ENCODE results near the gene CABYR. TPM values are rescaled to one million over a fixed set of nuclear protein-coding genes. Genes with fewer than 3 reads are reported as not detected.

Gene CABYR
- total RNA-seq, 2 donors from 2014 or later = 10.0 to 11.1 TPM

- Mint-ChIP-seq H3K4me3 (no peak overlapping the region), H3K9me3 (no peaks in the 10 kb centered on the region), H3K27me3 (ENCODE audit: insufficient read depth) (no peaks in the 10 kb centered on the region), H3K36me3 (ENCODE audit: low read depth) (peaks cover 9% of the 10 kb centered on the region), H3K27ac (no peak overlapping the region), H3K4me1 (peaks cover 7% of the 10 kb centered on the region)
- no peak for TF ChIP-seq CTCF (conservative IDR thresholded peaks at IDR 0.05)
- WGBS, 2 experiments (ENCODE audit: insufficient coverage in 1 of 2, insufficient read length in 1 of 2) = 96 to 100% methylated on average over 1 to 2 of the region's 2 CpGs
- H3K9me3 ChIP-seq (ENCODE audit: control insufficient read depth, low read length) = no peaks in the 10 kb centered on the region
- DNase-seq = no peak
- no peaks in the 10 kb centered on the region for H3K4me1 ChIP-seq (ENCODE audit: control insufficient read depth, insufficient read depth, low read length)
- H3K9ac ChIP-seq (ENCODE audit: extremely low read depth, low read length, poor library complexity, severe bottlenecking) = no peak overlapping the region
- no peaks in the 10 kb centered on the region for H3K27me3 ChIP-seq (ENCODE audit: control insufficient read depth, insufficient read depth, low read length, poor library complexity, severe bottlenecking)
- no peaks in the 10 kb centered on the region for H3K36me3 ChIP-seq (ENCODE audit: control insufficient read depth, insufficient read depth, low read length)
- no peak overlapping the region for H3K4me3 ChIP-seq (ENCODE audit: low read length)
- H3K27ac ChIP-seq (ENCODE audit: low read depth, low read length) = no peak overlapping the region
Observed at GRCh38 chr18:24130494-24130893, 8.4 kb upstream of the CABYR start.

- Mint-ChIP-seq H3K27me3 (ENCODE audit: insufficient read depth) (no peaks in the 10 kb centered on the region), H3K27ac (peak overlapping the region; percentile 5), H3K4me3 (no peak overlapping the region), H3K9me3 (peaks cover 2% of the 10 kb centered on the region), H3K36me3 (ENCODE audit: low read depth) (peaks cover 7% of the 10 kb centered on the region), H3K4me1 (peaks cover 17% of the 10 kb centered on the region)
- no peaks in the 10 kb centered on the region for H3K36me3 ChIP-seq (ENCODE audit: control insufficient read depth, insufficient read depth, low read length)
- 84 to 89% methylated on average over 3 of the region's 3 CpGs for WGBS, 2 experiments (ENCODE audit: insufficient coverage in 1 of 2, insufficient read length in 1 of 2)
- H3K9me3 ChIP-seq (ENCODE audit: control insufficient read depth, low read length) = no peaks in the 10 kb centered on the region
- H3K27ac ChIP-seq (ENCODE audit: low read depth, low read length) = no peak overlapping the region
- no peak overlapping the region for H3K9ac ChIP-seq (ENCODE audit: extremely low read depth, low read length, poor library complexity, severe bottlenecking)
- TF ChIP-seq CTCF (conservative IDR thresholded peaks at IDR 0.05) = no peak
- H3K4me3 ChIP-seq (ENCODE audit: low read length) = no peak overlapping the region
- no peaks in the 10 kb centered on the region for H3K27me3 ChIP-seq (ENCODE audit: control insufficient read depth, insufficient read depth, low read length, poor library complexity, severe bottlenecking)
- no peaks in the 10 kb centered on the region for H3K4me1 ChIP-seq (ENCODE audit: control insufficient read depth, insufficient read depth, low read length)
- DNase-seq = peak; percentile 57
Observed at GRCh38 chr18:24136967-24137373, 1.9 kb upstream of the CABYR start.

GRCh38 chr18:24138409-24138788 lies 463 bp upstream of the CABYR start:
- Mint-ChIP-seq H3K27me3 (ENCODE audit: insufficient read depth) (no peaks in the 10 kb centered on the region), H3K27ac (peak overlapping the region; percentile 92), H3K4me3 (peak overlapping the region; percentile 70), H3K4me1 (peaks cover 17% of the 10 kb centered on the region), H3K36me3 (ENCODE audit: low read depth) (peaks cover 4% of the 10 kb centered on the region), H3K9me3 (peaks cover 2% of the 10 kb centered on the region)
- 70 to 75% methylated on average over 5 to 7 of the region's 7 CpGs for WGBS, 2 experiments (ENCODE audit: insufficient coverage in 1 of 2, insufficient read length in 1 of 2)
- no peak overlapping the region for H3K27ac ChIP-seq (ENCODE audit: low read depth, low read length)
- H3K4me1 ChIP-seq (ENCODE audit: control insufficient read depth, insufficient read depth, low read length) = no peaks in the 10 kb centered on the region
- no peaks in the 10 kb centered on the region for H3K27me3 ChIP-seq (ENCODE audit: control insufficient read depth, insufficient read depth, low read length, poor library complexity, severe bottlenecking)
- no peak for TF ChIP-seq CTCF (conservative IDR thresholded peaks at IDR 0.05)
- no peaks in the 10 kb centered on the region for H3K36me3 ChIP-seq (ENCODE audit: control insufficient read depth, insufficient read depth, low read length)
- DNase-seq = no peak
- peak overlapping the region; percentile 76 for H3K4me3 ChIP-seq (ENCODE audit: low read length)
- H3K9me3 ChIP-seq (ENCODE audit: control insufficient read depth, low read length) = no peaks in the 10 kb centered on the region
- no peak overlapping the region for H3K9ac ChIP-seq (ENCODE audit: extremely low read depth, low read length, poor library complexity, severe bottlenecking)
